Activated T-cell treated with anti-CD3 and anti-CD28 coated beads for 48 hours (primary cell): Measurements from ENCODE around the gene MICAL1.

Experiments
- DNase-seq: peaks from one replicate; pipeline ENCODE4 v3.0.0-alpha.2; 2020; ENCODE audit warnings: low read depth

MICAL1 gene

DNA sequence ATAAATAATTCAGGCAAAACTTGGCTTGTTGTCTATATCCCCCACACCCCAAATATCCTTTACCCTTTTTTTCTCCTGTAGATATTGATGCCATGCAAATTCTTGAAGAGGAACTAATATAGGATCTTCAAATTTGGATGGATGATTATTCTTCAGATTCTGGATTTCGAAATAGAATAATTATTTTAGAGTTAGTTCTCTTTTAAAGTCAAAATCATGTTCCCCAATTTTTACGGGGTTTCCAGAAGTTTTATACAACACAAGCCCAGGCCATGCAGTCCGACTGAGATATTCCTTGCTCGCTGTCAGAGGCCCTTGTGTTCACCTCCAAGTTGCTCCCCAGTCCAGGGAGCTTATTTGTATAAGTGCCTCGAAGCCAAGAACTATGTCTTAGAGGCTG is 19.5 kb downstream of the MICAL1 start:
- DNase-seq = no peak

DNA sequence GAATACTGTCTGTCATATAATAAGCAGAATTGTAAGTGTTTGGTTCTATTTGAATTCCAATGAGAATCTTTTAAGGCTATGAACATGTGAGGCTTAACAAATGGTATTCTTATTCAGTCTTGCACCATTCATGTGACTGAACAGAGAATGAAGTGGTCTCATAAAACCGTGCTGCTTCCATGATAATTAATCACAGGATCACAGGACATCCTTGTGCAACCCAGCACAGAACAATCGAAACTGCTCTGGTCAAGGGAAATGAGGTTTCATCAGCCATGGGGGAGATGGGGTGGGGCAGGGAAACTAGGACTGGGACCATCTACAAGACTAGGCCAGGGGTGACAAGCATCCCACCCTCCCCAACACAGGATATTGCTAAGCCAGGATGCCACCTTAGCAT is 21.1 kb downstream of the MICAL1 start:
- no peak for DNase-seq

DNA sequence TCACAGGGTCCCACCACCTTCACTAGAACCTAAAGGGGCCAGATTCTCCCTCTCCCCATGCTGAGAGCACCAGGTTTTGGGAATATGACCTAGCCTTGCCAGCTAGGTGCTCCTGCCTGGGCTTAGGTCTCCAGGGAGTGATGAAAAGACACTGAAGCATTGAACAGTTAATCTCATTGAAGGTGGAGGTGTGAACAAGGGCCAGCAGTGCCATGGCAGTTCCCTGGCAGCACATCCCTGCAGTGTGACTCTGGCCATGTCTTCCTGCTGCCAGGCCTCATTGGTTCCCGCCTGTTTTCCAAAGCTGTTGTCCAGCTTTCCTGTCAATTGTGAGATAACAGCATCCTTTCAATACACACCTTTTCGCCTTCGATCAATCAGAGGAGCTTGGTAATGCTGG is 26.1 kb downstream of the MICAL1 start:
- DNase-seq = no peak

DNA sequence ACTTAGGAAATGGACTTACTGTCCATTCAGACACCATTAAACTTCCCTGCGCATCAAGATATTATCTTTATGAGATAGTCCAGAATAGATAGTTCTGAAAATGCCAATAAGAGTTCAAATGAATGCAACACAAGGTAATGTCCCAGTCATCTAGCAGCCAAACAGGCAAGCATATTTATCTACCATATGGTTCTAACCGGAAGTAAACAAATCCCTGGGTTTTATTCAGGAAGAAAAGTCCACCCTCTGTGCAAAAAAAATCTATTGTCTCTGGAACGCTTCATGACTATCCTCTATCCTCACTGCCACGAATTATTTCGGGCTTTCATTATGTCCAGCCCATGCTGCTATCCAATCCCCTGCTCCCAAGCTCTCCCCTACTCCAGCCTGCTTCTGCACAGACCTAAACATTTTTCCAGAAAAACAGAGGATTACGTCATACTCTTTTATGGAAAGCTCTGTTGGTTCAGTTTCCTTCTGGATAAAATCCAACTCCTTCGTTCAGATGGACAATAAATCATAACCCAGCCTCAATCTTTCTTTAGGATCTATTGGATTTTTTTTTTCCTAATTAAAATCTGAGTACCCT is 26.6 kb downstream of the MICAL1 start:
- DNase-seq = no peak

DNA sequence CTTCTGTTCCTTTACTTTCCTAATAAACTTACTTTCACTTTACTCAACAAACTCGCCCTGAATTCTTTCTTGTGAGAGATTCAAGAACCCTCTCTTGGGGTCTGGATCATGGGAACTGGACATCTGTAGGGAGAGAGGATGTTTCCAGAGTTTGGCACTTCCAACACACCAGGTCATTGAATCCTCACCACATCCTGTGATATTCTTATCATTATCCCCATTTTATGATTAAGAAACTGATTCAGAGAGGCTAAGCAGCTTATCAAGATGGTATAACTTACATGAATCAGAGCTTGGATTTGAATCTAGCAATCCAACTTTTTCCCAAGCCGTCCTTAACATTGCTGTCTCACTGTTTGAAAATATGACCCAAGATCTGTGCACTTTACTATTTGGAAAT is 30.6 kb downstream of the MICAL1 start:
- no peak for DNase-seq

DNA sequence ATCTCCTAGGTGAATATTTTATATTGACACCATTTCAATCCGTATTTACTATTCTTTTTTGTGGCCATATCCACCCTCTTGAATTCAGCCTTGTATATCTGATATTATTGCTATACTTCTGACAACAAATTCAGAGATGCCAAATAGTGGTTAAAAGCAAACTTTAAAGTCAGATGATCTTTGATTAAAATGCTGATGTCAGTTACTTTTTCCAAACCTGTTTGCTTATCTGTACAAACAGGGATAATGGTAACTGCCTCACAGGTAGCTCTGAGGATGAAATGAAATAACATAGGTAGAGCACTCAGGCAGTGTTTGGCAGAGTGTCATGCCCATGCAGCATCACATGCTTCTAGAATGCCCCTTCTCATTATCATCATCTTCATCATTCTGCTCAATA is 34.4 kb downstream of the MICAL1 start:
- DNase-seq = no peak

DNA sequence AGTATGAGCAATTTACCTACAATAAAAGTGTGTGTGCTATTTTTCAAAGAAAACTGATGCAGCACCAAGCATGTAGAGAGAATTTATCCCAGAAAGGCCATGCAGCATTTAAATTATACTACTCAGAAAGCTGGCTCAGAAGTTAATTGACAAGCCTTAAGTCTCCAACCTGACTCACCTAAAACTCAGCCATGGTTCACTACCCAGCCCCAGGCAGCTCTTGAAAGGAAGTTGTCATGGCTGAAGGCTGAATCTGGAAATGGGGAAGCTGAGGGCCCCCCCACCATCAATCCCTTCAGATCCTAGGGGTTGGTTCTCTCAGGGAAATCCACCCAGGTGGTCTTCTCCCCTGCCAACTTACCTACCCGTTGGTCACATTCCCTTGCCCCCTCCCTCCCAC is 34.8 kb downstream of the MICAL1 start:
- no peak for DNase-seq

DNA sequence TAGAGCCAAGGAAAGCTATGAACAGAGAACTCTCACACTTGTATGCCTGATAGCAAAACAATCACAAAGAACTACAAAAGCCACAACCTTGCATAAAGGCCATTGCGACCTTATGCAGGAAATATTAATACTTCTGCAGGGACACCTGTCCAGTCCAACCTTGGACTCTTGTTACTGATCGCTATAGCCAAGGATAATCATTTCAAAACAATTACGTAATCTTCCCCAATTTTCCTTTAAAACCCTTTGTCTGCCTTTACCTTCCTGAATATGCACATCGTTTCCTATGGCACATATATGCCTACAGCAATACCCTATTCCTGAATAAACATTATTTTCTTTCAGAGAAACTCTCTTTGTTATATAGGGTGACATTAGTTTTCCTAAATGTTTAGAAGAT is 37.9 kb downstream of the MICAL1 start:
- no peak for DNase-seq

DNA sequence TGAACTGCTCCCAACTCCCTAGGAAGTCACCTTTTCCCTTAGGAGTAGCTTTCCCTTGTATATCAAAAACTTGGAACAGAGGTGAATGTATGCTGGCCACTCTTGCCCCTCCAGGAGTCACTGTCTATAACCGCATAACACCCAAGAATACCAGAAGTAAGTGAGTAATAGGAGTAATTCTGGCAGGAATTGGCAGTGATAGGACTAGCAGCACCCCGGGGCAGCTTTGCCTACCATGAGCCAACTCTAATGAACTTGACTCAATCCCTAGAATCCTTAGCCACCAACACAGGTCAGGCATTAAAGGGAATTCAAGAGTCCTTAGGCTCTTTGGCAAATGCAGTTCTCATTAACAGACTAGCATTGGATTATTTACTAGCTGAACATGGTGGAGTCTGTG is 44.5 kb downstream of the MICAL1 start:
- no peak for DNase-seq

DNA sequence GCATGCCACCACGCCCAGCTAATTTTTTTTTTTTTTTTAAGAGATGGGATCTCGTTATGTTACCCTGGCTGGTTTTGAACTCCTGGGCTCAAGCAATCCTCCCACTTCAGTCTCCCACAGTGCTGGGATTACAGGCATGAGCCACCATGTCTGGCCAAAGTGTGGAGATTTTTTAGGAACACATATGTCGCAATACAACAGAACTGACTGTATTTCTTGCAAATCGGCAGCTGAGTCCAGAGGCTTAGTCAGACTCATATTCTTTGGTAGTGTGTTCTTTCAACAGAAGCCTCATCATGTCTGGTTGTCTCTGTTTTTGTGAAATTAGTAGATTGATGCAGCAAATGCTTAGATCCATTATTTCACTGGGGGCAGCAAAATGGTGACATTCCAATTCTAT is 49.4 kb downstream of the MICAL1 start:
- no peak for DNase-seq

DNA sequence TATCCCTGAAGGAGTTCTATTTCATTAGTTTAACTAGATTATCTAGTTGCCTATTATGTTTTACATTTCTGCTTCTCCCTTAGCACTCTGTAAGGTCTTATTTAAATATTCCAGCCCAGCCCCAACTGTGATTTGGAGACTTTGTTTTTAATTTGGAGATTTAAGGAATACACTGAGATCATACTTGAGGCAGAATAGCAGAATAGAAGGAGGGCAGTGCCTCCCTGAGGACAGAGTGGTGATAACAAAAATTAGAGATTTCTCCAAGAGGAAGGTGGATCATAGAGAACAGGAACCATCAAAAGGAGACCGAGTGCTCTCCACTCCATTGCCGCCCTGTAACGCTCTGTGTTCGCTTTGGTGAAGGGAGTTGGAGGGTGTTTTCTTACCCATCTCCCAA is 58.6 kb downstream of the MICAL1 start:
- DNase-seq = no peak

DNA sequence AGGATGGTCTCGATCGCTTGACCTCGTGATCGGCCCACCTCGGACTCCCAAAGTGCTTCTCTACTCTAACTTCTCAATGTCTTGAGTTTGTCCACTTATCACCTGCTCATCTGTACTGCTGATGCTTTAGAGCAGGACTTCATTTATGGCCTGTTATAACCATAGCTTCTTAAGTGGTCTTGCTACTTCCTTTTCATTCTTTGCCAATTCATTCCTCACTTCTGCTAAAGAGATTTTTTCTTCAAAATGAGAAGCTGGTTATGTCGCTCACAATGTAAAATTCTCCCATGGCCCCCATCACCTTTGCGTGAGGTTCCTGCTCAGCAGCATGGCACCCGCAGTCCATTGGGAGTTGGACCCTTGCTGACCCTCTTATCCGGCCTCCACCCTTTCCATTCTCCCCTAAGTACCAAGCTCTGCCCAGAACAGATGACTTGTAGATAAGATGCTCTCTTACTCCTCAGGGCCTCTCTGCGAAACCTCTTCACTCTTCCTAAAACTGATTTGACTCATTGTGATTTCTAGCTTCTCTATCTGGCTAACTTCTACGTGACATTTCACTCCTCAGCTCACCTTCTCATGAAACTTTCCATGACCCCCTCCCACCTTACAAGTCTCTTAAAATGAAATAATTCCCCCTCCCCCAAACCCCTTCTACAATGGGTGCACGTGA is 59.4 kb downstream of the MICAL1 start:
- no peak for DNase-seq
